ENCODE measurements around the gene C2orf81. TPM values are rescaled to one million over a fixed set of nuclear protein-coding genes. Genes with fewer than 3 reads are reported as not detected.

C2orf81 gene
- polyA plus RNA-seq, 1 donor from 2014 or later, result 3.3 TPM

- Histone ChIP-seq H3K9me3 (ENCODE audit: low read length) (no peaks in the 10 kb centered on the region), H4K20me1 (ENCODE audit: insufficient read depth) (peaks cover 4% of the 10 kb centered on the region), H3K4me3 (ENCODE audit: low read length) (no peak overlapping the region), H3K9me2 (ENCODE audit: insufficient read depth, low read length) (no peaks in the 10 kb centered on the region), H3K27me3 (ENCODE audit: insufficient read depth, low read depth, low read length) (no peaks in the 10 kb centered on the region), H3K79me2 (replicated peaks; ENCODE audit: insufficient read depth, low read length) (peaks cover 28% of the 10 kb centered on the region), H3K9ac (ENCODE audit: low read length) (no peak overlapping the region), H3F3A (ENCODE audit: insufficient read depth, low read length, poor library complexity, severe bottlenecking) (no peaks in the 10 kb centered on the region), H3K36me3 (ENCODE audit: insufficient read depth, low read length) (peaks cover 24% of the 10 kb centered on the region), H3K4me2 (ENCODE audit: low read length) (no peak overlapping the region), H2AFZ (ENCODE audit: low read depth, low read length) (no peak overlapping the region), H3K27ac (ENCODE audit: low read length) (no peak overlapping the region)
- TF ChIP-seq EZH2 (IDR thresholded peaks at IDR 0.05; ENCODE audit: borderline replicate concordance, insufficient read depth, low read length, poor library complexity, severe bottlenecking) (no peak), TAF1 (IDR thresholded peaks at IDR 0.05; ENCODE audit: low read depth) (no peak), RAD21 (conservative IDR thresholded peaks at IDR 0.05) (no peak), POLR2AphosphoS5 (IDR thresholded peaks at IDR 0.05) (no peak), EP300 (conservative IDR thresholded peaks at IDR 0.05; ENCODE audit: poor library complexity, severe bottlenecking) (no peak), CTCF (IDR thresholded peaks at IDR 0.05; ENCODE audit: poor library complexity, severe bottlenecking) (no peak), SMC3 (conservative IDR thresholded peaks at IDR 0.05; ENCODE audit: poor library complexity) (no peak), MXI1 (conservative IDR thresholded peaks at IDR 0.05; ENCODE audit: poor library complexity, severe bottlenecking) (no peak), REST (IDR thresholded peaks at IDR 0.05; ENCODE audit: borderline replicate concordance) (no peak)
These were observed 51.4 kb downstream of the C2orf81 start for GRCh38 chr2:74369976-74370375.

- H3K27me3 ChIP-seq (ENCODE audit: insufficient read depth, low read depth, low read length), result no peaks in the 10 kb centered on the region
- H3F3A ChIP-seq (ENCODE audit: insufficient read depth, low read length, poor library complexity, severe bottlenecking), result no peaks in the 10 kb centered on the region
- H3K9me3 ChIP-seq (ENCODE audit: low read length), result no peaks in the 10 kb centered on the region
- H3K9me2 ChIP-seq (ENCODE audit: insufficient read depth, low read length), result no peaks in the 10 kb centered on the region
- peaks cover 24% of the 10 kb centered on the region for H3K36me3 ChIP-seq (ENCODE audit: insufficient read depth, low read length)
- H3K4me3 ChIP-seq (ENCODE audit: low read length), result no peak overlapping the region
- no peak for TF ChIP-seq EZH2 (IDR thresholded peaks at IDR 0.05; ENCODE audit: borderline replicate concordance, insufficient read depth, low read length, poor library complexity, severe bottlenecking)
- TF ChIP-seq MXI1 (conservative IDR thresholded peaks at IDR 0.05; ENCODE audit: poor library complexity, severe bottlenecking), result no peak
- no peak for TF ChIP-seq SMC3 (conservative IDR thresholded peaks at IDR 0.05; ENCODE audit: poor library complexity)
- no peak for TF ChIP-seq REST (IDR thresholded peaks at IDR 0.05; ENCODE audit: borderline replicate concordance)
- TF ChIP-seq POLR2AphosphoS5 (IDR thresholded peaks at IDR 0.05), result no peak
- no peak for TF ChIP-seq EP300 (conservative IDR thresholded peaks at IDR 0.05; ENCODE audit: poor library complexity, severe bottlenecking)
- TF ChIP-seq TAF1 (IDR thresholded peaks at IDR 0.05; ENCODE audit: low read depth), result no peak
- no peak for TF ChIP-seq RAD21 (conservative IDR thresholded peaks at IDR 0.05)
- no peak for TF ChIP-seq CTCF (IDR thresholded peaks at IDR 0.05; ENCODE audit: poor library complexity, severe bottlenecking)
- peaks cover 7% of the 10 kb centered on the region for H4K20me1 ChIP-seq (ENCODE audit: insufficient read depth)
- H3K9ac ChIP-seq (ENCODE audit: low read length), result no peak overlapping the region
- peaks cover 18% of the 10 kb centered on the region for H3K79me2 ChIP-seq (replicated peaks; ENCODE audit: insufficient read depth, low read length)
- H3K4me2 ChIP-seq (ENCODE audit: low read length), result no peak overlapping the region
- H2AFZ ChIP-seq (ENCODE audit: low read depth, low read length), result no peak overlapping the region
- H3K27ac ChIP-seq (ENCODE audit: low read length), result no peak overlapping the region
These were observed 52.9 kb downstream of the C2orf81 start for GRCh38 chr2:74368499-74368898.

Measured in neural cell (in vitro differentiated cells).